ENCODE measurements around the gene TEDC2.

Gene TEDC2

GRCh38 chr16:2480948-2481347 lies 21.0 kb downstream of the TEDC2 start:
- no peak for DNase-seq

- DNase-seq, result no peak
These were observed 21.8 kb downstream of the TEDC2 start for GRCh38 chr16:2481676-2482075.

- no peak for DNase-seq
These were observed 22.3 kb downstream of the TEDC2 start for GRCh38 chr16:2482249-2482648.

GRCh38 chr16:2482708-2483534 lies 23.0 kb downstream of the TEDC2 start:
- no peak for DNase-seq

DNA sequence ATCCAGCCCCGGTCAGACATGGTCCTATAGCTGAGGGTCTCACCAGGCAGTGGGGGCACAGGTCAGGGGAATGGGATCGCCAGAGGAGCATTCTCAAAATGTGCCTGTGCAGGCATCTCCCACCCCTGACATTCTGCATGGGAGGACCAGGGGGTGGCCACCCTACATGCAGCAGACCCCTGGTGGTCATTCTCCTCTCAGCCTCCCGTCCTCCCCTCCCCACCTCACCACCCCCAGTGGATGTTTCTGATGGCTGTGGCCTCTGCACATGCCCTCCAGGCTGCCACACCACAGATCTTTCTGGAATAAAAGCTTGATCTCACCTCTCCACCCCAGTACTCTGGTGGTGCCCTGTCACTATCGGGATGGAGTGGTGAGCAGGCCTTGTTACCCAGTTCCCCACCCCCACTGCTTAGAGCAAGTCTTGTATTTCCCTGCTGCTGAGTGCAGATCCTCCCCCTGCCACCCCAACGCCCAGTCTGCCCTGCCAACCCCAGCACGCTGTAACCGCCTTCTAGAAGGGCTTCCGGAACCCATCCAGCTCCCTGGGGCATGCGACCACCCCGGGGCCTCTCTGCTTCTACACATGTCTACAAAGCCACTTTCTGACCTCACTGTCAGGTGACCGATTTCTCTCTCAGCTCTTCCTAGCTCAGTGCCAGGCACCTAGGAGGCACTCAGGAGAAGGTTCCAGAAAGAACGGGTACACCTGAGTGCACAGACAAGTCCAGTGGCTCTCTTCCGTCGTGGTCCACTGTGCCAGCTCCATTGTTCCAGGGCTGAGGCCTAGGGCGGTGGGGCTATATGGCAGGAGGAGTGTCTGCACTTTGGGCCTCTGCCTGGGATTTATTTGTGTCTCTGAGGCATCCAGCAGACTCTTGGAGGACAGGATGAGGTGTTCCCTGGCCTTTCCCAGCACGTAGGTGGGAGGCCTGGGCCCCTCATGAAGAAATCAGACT lies 24.3 kb downstream of the TEDC2 start:
- no peak for DNase-seq

DNA sequence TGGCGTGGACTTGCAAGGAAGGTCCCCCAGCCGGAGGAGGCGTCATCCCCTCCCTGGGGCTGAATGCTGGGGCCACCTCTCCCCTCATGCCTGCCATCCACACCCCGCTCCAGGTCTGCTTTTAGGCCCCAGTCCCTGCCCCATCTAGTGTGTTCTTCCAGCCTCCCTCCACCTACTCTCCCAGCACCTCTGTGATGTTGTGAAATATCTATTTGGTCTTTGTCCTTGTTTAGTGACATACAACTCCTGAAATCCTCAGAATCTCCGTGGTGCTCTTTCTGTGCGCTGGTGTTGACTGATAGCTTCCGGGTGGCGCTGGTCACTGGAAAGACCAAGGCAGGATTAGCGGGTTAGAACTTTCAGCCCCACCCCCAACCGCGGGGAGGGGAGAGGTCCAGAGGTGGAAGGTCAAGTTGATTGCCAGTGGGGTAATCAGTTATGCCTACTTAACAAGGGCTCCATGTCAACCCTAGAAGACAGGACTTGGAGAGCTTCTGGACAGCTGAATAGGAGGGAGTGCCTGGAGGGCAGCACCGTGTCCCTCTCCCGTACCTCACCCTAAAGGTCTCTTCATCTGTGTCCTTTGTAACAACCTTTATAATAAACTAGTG lies 25.1 kb downstream of the TEDC2 start:
- DNase-seq, result no peak

DNA sequence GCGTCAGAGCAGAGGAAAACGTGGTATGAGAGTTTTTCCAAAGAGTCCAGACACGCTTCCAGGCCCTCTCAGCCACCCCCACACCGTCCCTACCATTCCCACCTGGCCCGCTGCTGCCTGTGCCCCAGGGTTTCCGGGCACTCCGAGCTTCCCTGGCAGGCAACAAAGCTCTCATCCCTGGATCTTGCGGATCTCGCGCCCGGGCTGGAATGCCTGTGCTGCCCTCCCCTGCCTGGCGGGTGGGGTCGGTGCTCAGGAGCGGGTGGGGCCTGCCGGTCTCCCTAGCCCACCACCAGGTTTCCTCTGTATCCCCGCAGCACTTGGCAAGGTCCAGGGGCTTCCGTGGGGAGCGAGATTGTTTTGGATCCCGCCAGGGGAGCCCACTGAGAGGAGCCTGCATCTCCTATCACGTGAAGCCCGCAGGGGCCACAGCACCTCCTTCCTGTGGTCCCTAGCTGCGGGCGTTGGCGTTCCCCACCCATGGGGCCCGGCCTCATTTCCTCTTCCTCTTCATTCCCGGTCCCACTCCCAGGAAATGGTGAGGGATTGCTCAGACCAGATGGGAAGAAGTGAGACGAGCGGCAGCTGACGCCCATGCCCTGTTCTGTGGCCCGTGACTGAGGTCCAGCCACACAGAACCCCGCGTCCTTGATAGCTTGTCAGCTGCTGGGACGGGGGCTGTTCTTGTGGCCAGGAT lies 26.1 kb downstream of the TEDC2 start:
- DNase-seq, result no peak

GRCh38 chr16:2486645-2487516 lies 27.0 kb downstream of the TEDC2 start:
- DNase-seq, result no peak

DNA sequence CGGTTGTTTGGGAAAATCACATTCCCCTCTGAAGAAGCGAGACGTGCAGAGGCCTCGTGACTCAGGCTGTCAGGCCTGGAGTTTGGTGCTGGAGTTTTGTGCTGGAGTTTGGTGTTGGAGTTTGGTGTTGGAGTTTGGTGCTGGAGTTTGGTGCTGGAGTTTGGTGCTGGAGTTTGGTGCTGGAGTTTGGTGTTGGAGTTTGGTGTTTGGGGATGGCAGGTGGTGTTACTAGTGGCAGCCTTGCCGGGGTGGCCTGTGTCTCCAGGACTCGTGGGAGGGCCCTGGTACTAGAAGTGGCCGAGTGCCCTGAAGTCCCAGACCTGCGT lies 27.6 kb downstream of the TEDC2 start:
- no peak for DNase-seq

DNA sequence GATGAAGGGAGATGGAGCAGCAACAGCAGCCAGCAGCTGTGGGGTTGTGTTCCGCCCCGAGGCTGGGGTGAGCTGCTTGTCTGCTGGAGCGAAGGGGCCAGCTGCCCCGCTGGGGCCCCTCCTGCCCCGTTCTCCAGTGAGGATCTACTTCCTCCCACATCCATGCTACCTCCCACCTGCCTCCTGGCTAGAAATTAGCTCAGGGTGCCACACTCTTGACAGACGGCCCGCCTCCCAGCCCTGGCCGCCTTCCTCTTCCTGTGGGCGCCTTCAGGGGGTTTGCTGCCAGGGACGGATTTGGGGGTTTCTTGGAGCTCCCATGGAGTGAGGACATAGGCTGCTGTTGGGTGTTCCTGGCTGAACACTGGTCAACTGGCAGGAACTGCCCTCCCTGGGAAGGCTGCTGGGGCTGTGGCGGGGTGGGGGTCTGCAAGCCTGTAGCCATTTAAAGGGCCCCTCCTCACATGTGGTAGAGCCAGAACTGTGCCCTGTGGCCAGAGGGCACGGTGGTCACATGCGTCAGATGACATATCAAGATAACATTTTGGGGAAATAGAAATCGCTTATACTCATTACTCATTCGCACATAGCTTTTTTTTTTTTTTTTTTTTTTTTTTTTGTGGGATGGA lies 28.1 kb downstream of the TEDC2 start:
- no peak for DNase-seq

DNA sequence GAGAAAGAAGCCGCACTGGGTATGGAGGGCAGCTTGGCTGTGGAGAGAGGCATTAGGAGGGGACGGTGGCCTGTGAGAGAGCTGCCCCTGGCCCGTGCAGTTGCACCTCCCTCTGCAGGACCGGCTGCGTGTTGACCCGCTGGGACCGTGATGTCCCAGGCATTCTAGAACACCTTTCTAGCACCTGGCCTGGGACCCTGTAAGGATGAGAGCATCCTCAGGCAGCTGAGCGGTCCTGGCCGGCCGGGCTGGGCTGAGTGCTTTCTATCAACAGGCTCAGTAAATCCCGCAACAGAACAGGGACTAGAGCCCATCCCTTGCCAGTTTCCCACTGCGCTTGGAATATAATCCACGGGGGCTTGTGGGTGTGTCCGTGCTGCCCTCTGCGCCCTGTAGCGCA lies 29.7 kb downstream of the TEDC2 start:
- DNase-seq, result no peak

DNA sequence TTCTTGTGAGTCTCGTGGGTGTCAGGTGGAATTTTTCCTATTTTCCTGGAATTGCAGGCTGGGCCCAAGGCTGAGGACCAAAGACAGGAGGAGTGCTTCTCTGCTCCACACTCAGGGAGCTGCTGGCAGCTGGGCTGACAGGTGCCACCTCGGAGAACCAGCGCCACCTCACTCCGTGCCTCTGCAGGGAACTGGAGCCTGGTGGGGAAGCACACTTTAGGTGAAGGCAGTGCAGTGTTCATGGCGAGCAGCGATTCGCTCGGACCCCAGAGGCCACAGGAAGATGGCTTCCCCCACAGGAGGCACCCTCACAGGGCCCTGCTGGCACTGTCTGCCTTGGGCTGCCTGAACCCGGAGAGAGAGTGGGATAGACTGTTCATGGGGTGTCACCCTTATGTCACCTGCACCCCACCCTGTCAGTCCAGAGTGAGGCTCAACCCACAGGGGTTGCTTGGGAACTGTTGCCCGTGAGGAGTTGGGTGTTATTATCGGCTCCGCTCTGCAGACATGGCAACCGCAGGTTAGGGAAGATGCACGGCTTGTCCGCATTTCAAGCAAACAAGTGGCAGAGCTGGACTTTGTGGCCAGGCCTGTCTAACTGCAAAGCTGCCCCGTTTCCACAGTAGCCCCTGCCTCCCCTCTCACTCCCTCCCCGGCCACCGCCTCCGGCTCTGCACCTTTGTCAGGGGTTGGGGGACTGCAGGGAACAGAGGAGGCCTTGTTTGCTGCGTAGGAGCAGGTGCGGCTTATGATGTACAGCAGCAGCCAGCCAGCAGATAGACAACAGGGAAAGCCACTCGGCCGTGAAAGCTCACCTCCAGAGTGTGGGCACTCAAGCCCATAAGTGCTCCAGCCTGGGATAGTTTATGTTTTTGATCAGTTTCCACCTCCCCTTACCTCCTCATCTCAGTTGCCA lies 30.5 kb downstream of the TEDC2 start:
- no peak for DNase-seq

DNA sequence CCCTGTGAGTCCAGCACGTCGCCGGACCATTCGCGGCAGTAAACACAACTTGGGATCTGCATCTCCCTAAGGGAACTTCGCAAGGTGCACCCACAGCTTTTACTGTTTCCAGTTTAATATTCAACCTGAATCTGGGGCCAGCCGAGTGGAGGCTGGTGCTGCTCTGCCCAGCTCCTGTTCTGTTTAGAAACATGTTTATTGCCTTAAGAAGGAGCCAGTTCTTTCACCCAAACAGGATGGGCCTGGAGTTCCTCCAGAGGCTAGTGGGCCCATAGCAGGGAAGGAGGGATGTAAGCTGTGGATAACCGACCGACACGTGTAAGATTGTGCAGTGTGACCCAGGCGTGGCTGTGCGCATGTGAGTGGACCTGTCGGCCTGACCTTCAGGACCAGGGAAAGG lies 32.4 kb downstream of the TEDC2 start:
- no peak for DNase-seq

- no peak for DNase-seq
These were observed 33.7 kb downstream of the TEDC2 start for GRCh38 chr16:2493605-2494004.

GRCh38 chr16:2494616-2495015 lies 34.7 kb downstream of the TEDC2 start:
- DNase-seq, result no peak

DNA sequence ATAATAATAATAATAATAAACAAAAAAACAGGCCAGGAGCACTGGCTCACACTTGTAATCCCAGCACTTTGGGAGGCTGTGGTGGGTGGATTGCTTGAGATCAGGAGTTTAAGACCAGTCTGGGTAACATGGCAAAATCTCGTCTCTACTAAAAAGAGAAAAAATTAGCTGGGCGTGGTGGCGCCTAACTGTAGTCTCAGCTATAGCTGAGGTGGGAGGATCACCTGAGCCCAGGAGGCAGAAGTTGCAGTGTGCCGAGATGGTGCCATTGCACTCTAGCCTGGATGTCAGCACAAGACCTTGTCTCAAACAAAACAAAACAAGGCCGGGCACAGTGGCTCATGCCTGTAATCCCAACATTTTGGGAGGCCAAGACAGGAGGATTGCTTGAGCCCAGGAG lies 35.1 kb downstream of the TEDC2 start:
- DNase-seq, result no peak

GRCh38 chr16:2496223-2497115 lies 36.6 kb downstream of the TEDC2 start:
- DNase-seq, result no peak

DNA sequence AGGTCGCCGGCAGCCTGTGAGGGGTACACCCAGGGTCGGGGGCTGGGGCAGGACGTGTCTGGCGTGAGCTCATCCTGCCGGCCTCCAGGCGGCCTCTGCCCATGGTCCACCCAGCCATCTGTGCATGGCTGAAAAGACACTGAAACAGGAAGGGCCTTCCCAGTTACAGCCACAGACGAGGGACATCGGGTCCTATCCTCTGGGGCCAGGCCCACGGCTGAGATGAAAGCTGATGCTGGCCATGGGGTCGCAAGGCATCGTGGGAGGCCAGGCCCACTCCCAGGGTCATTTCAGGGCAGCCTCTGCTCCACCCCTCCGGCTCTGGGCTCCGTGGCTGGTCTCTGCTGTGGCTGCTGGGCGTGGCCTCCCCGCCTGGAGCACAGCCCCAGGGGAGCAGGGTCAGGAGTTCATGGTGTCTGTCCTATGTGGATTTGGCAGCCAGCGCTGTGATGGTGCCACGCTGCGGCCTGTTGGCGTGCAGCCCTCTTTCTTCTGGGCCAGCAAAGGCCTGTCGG lies 37.3 kb downstream of the TEDC2 start:
- DNase-seq, result no peak
